Muscle layer of colon (tissue), 2 donors: ENCODE data around the gene UACA.
"Not testable (repeated sequence)": the region's sequence is repeated elsewhere in the genome, so short reads cannot be mapped to it uniquely, and the experiment has no call there.

Source experiments
- H3K27ac ChIP-seq: one replicate; pipeline ENCODE4 v1.7.0; 2013; ENCODE audit warnings: low read depth, mild to moderate bottlenecking, low read length, moderate library complexity
- H3K27me3 ChIP-seq, 2 donors: one replicate each; pipeline ENCODE4 v1.7.0; 2013; ENCODE audit warnings: low read length in 2 of 2, mild to moderate bottlenecking in 2 of 2; ENCODE audit not compliant: insufficient read depth in 2 of 2, control insufficient read depth in 1 of 2
- H3K36me3 ChIP-seq: one replicate; pipeline ENCODE4 v1.7.0; 2013; ENCODE audit warnings: mild to moderate bottlenecking, low read length; ENCODE audit not compliant: insufficient read depth
- H3K4me1 ChIP-seq: one replicate; pipeline ENCODE4 v1.7.0; 2013; ENCODE audit warnings: mild to moderate bottlenecking, low read length; ENCODE audit not compliant: insufficient read depth
- H3K4me3 ChIP-seq, 2 donors: one replicate each; pipeline ENCODE4 v1.7.0; 2013; ENCODE audit warnings: low read length in 2 of 2, low read depth in 1 of 2, mild to moderate bottlenecking in 1 of 2, moderate library complexity in 1 of 2
- H3K9ac ChIP-seq: one replicate; pipeline ENCODE4 v1.7.0; 2013; ENCODE audit warnings: low read length
- H3K9me3 ChIP-seq: one replicate; pipeline ENCODE4 v1.7.0; 2013; ENCODE audit warnings: mild to moderate bottlenecking, low read length
- donor health status: abdominal sarcoma.
- donor health status: Adenocarcinoma of cecum.

UACA gene

DNA sequence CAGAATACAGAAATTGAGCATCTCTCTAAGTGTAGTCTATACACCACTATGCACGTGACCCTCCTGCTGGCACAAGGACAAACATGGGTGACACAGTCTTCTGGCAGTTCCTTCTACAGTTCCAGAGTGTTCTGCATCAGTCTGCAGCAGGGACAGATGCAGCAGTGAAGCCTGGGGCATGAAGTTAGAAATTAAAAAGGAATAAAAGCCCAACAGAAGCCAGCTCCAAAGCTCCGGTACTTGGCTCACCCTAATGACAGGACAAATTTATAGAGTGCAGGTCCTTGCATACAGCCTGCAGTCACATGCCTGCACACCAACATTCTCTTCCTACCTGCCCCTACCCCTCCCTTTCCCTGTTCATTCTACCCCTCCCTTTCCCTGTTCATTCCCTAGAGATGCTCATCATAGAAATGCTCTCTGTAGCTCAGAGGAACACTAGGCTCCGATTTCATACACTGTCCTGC is 15.0 kb downstream of the UACA start:
- H3K9me3 ChIP-seq = no peaks in the 10 kb centered on the region
- no peaks in the 10 kb centered on the region for H3K36me3 ChIP-seq
- no peak overlapping the region for H3K4me3 ChIP-seq
- no peaks in the 10 kb centered on the region for H3K27me3 ChIP-seq
- no peak overlapping the region for H3K27ac ChIP-seq
- H3K4me1 ChIP-seq = peaks cover 6% of the 10 kb centered on the region
- no peak overlapping the region for H3K9ac ChIP-seq

DNA sequence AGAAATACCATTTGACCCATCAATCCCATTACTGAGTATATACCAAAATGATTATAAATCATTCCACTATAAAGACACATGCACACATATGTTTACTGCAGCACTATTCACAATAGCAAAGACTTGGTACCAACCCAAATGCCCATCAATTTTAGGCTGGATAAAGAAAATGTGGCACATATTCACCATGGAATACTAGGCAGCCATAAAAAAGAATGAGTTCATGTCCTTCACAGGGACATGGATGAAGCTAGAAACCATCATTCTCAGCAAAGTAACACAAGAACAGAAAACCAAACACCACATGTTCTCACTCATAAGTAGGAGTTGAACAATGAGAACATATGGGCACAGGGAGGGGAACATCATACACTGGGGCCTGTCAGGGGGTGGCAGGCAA is 16.8 kb downstream of the UACA start:
- not testable (repeated sequence) for H3K9ac ChIP-seq, H3K27ac ChIP-seq, H3K36me3 ChIP-seq, H3K27me3 ChIP-seq, H3K4me3 ChIP-seq, H3K9me3 ChIP-seq
- H3K4me1 ChIP-seq = peaks cover 19% of the 10 kb centered on the region

DNA sequence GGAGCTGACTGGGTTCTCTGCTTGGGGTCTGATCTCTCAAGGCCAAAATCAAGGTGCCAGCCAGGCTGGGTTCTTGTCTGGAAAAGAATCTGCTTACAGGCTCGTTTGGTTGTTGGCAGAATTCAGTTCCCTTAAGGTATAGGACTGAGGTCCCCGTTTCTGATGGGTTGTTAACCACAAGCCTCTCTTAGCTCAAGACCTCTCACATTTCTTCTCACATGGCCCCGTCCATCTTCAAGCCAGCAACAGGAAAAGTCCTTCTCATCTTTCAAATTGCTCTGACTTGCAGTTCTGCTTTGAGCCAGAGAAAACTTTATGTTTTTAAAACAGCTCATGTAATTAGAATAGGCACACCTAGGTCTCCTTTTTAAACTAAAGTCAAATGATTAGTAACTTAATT is 20.4 kb downstream of the UACA start:
- Histone ChIP-seq H3K36me3 (no peaks in the 10 kb centered on the region), H3K27me3 (no peaks in the 10 kb centered on the region), H3K27ac (peak overlapping the region; percentile 15), H3K9ac (no peak overlapping the region), H3K4me1 (peaks cover 25% of the 10 kb centered on the region), H3K4me3 (no peak overlapping the region), H3K9me3 (no peaks in the 10 kb centered on the region)

DNA sequence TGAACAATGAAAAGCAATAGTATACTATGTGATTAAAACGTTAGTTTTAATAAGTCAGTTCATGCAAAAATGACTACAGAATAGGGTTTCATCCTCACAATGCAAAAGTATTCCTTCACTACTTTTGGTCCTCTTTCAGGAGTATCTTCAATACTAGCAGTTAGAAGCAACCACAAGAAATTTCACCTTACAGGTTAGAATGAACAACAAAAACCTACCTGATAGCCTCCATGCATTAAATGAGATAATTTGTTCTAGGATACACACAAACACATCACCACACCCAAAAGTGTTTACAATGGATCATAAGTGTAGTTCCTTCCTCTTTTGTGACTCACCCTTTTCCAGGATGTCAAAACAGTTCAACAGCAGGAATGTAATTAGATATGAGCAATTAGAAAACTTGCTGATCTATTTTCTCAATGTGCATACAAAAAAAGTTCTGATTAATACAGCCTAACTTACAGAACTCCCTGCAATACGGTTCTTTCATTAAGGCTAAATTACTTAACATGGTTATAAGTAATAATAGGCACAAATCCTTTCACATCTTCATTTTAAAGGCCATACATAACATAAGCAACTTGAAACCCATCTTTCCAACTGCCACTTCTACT is 21.6 kb downstream of the UACA start:
- Histone ChIP-seq H3K27me3 (no peaks in the 10 kb centered on the region), H3K4me1 (peaks cover 25% of the 10 kb centered on the region), H3K4me3 (no peak overlapping the region), H3K36me3 (no peaks in the 10 kb centered on the region), H3K27ac (no peak overlapping the region), H3K9ac (no peak overlapping the region), H3K9me3 (no peaks in the 10 kb centered on the region)

DNA sequence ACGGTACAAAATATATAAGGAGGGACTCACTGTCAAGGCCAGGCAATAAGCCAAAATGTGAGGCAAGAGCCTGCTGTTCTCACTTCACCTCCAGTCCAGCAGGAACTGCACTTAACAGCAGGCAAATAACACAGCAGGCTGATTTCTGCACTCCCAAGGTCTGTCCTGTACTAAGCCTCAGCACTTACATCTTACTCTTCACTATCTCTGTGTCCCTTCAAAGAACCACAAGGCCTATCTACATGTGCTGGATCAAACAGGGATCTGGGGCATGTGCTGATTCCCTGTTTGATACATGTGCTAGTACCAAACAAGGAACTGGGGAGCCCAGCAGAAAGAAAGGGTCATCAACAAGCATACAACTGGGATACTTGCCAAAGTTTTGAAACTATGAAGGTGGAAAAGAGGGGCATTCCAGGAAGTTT is 22.2 kb downstream of the UACA start:
- no peaks in the 10 kb centered on the region for H3K36me3 ChIP-seq
- no peak overlapping the region for H3K27ac ChIP-seq
- H3K9ac ChIP-seq = no peak overlapping the region
- H3K27me3 ChIP-seq = no peaks in the 10 kb centered on the region
- H3K4me3 ChIP-seq = no peak overlapping the region
- peaks cover 25% of the 10 kb centered on the region for H3K4me1 ChIP-seq
- H3K9me3 ChIP-seq = no peaks in the 10 kb centered on the region

DNA sequence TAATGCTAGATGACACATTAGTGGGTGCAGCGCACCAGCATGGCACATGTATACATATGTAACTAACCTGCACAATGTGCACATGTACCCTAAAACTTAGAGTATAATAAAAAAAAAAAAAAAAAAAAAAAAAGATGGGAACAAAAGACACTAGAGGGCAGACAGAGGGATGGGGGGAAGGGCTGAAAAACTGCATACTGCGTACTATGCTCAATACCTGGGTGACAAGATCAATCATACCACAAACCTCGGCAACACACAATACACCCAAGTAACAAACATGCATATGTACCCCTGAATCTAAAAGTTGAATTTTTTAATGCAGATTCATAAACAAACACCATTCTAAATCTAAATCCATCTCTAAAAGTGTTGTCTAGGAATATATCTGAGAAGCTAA is 28.3 kb downstream of the UACA start:
- H3K4me3 ChIP-seq, H3K9me3 ChIP-seq, H3K27ac ChIP-seq, H3K9ac ChIP-seq, H3K36me3 ChIP-seq, H3K27me3 ChIP-seq, H3K4me1 ChIP-seq: not testable (repeated sequence)

DNA sequence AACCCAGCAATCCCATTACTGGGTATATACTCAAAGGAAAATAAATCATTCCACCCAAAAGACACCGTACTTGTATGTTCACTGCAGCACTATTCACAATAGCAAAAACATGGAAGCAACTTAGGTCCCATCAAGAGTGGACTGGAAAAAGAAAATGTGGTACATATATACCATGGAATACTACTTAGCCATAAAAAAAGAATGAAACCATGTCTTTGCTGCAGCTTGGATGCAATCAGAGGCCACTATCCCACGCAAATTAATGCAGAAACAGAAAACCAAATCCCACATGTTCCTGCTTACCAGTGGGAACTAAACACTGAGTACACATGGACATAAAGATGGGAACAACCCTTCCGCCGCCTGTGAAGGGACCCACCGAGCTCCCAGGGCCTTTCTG is 34.2 kb downstream of the UACA start:
- Histone ChIP-seq H3K36me3 (no peaks in the 10 kb centered on the region), H3K27ac (no peak overlapping the region), H3K9me3 (no peaks in the 10 kb centered on the region), H3K27me3 (no peaks in the 10 kb centered on the region), H3K9ac (no peak overlapping the region), H3K4me1 (no peaks in the 10 kb centered on the region), H3K4me3 (no peak overlapping the region)

DNA sequence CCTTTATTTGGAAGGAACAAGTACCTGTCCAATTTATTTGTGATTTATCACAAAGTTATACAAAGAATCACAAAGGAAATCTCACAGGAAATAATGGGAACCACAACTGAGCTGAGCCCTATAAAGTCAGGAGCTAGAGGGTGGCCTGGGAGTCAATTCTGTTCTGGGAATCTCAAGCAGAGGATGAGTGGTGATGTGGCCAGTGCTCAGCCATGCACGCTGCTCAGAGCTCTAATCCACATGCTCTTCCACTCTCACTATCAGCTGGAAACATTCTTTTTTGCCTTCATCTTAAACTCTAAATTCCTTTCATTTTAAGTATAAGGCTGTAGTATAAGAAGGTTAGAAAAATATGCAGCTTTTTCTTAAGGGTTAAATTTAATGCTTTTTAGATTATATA is 36.6 kb downstream of the UACA start:
- Histone ChIP-seq H3K4me3 (no peak overlapping the region), H3K27me3 (no peaks in the 10 kb centered on the region), H3K9ac (no peak overlapping the region), H3K36me3 (no peaks in the 10 kb centered on the region), H3K4me1 (no peaks in the 10 kb centered on the region), H3K27ac (no peak overlapping the region), H3K9me3 (no peaks in the 10 kb centered on the region)

DNA sequence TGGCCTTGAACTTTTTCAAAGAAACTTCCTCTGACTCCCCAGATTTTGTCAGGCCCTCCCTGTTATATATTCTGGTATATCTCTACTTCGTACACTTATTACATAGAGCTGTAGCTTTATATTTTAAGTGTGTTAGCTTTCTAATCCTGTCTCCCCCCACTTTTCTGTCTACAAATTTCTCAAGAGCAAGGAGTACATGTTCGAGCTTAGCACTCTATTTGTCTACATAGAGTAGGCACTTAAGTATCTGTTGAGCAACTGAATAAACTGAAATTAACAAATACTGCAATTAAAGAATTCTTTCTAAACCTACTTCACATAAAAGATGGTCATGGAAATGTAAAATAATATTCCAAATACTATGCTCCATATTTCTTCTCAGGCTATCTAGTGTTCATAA is 39.4 kb downstream of the UACA start:
- Histone ChIP-seq H3K27ac (no peak overlapping the region), H3K9me3 (no peaks in the 10 kb centered on the region), H3K27me3 (no peaks in the 10 kb centered on the region), H3K4me1 (no peaks in the 10 kb centered on the region), H3K36me3 (no peaks in the 10 kb centered on the region), H3K9ac (no peak overlapping the region), H3K4me3 (no peak overlapping the region)

DNA sequence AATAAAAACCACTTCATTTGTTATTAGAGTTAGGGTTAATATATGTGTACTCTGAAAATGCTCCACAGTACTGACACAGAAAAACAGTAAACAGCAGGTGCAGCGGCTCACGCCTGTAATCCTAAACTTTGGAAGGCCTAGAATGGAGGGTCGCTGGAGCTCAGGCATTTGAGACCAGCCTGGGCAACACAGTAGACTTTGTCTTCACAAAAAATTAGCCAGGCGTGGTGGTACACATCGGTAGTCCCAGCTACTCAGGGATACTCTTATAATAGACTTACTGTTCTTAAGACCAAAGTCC is 40.3 kb downstream of the UACA start:
- Histone ChIP-seq H3K27me3 (no peaks in the 10 kb centered on the region), H3K4me3 (no peak overlapping the region), H3K4me1 (no peaks in the 10 kb centered on the region)

DNA sequence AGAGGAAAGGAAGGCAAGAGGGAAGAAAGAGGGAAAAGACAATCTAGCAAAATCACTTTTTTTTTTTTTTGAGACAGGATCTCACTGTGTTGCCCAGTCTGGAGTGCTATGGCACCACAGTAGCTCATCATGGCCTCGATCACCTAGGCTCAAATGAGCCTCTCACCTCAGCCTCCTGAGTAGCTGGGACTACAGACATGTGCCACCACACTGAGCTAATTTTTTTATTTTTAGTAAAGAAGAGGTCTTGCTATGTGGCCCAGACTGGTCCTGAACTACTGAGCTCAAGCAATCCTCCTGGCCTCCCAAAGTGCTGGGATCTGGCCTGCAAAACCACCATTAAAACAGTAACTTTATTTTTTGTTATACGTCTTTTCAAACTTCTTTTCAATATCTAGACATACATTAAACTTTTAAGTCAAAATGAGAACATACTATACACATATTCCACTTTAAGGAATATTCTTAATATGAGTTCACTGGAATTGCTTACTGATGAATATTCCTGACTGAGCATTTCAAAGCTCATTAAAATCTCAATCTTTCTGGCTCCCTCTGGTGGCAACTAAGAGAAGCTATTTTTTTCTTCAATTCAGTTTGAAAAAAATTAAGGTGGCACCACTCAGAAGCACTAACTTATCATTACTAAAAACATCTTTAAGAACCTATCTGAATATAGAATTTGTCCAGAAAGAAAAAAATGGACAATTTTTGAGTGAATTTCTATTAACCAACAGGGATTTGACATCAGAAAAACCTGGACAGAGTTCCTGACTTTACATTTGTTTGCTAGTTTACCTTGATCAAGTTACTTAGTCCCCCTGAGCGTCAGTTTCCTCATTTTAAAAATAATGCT is 40.9 kb downstream of the UACA start:
- Histone ChIP-seq H3K36me3 (no peaks in the 10 kb centered on the region), H3K9ac (no peak overlapping the region), H3K4me3 (no peak overlapping the region), H3K4me1 (peaks cover under 1% of the 10 kb centered on the region), H3K9me3 (no peaks in the 10 kb centered on the region), H3K27ac (no peak overlapping the region), H3K27me3 (no peaks in the 10 kb centered on the region)

More for the DNA sequence above, 40.3 kb downstream of the UACA start:
- H3K9ac ChIP-seq = no peak overlapping the region
- no peaks in the 10 kb centered on the region for H3K36me3 ChIP-seq
- H3K27ac ChIP-seq = no peak overlapping the region
- no peaks in the 10 kb centered on the region for H3K9me3 ChIP-seq
